PFSK-1 (cell line): ENCODE results near the gene PHF20.
A peak's percentile ranks its signal among the peaks of the same experiment; 100 is the strongest.

Experiments
- FOXP2 ChIP-seq: optimal IDR thresholded peaks from 2 replicates; pipeline ENCODE3; 2011; ENCODE audit warnings: borderline replicate concordance, control low read depth, inconsistent platforms; ENCODE audit not compliant: insufficient read depth; ENCODE audit errors: extremely low read length, extremely low read depth
- POLR2AphosphoS5 ChIP-seq: IDR thresholded peaks from 2 replicates; pipeline ENCODE4 v1.6.1; 2012; ENCODE audit warnings: low read depth, mild to moderate bottlenecking, control low read depth, low read length, moderate library complexity
- SIN3A ChIP-seq: IDR thresholded peaks from 2 replicates; pipeline ENCODE4 v1.6.1; 2012; ENCODE audit warnings: mild to moderate bottlenecking, low read length, moderate library complexity, borderline replicate concordance; ENCODE audit not compliant: insufficient read depth
- TAF1 ChIP-seq: IDR thresholded peaks from 2 replicates; pipeline ENCODE4 v1.6.1; 2012; ENCODE audit warnings: low read length, control low read depth, borderline replicate concordance; ENCODE audit not compliant: insufficient read depth
- TF ChIP-seq, protein P1 (sequence below), 2 experiments: IDR thresholded peaks; 2 replicates each; pipeline versions ENCODE4 v1.6.1 to v1.8.0; 2011 to 2012; ENCODE audit warnings: low read depth in 2 of 2, low read length in 2 of 2, control low read depth in 1 of 2, inconsistent platforms in 1 of 2, mild to moderate bottlenecking in 1 of 2, moderate library complexity in 1 of 2; ENCODE audit not compliant: insufficient read depth in 1 of 2

Gene PHF20

DNA sequence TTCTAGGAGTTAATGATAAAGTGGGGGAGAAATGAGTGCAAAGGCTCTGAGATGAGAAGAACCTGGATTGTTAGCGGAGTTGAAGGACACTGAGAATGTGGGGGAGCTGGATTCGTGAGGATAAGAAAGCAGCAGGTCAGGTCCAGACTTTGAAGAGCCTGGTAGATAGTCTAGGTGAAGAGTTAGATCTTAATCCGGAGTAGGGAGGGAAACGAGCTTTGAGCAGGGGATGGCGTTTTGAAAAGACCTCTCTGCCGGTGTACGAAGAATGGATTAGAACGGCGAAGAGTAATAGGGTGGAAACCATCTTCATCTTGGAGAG, 487 bp upstream of the PHF20 start:
- TF ChIP-seq, protein P1, sequence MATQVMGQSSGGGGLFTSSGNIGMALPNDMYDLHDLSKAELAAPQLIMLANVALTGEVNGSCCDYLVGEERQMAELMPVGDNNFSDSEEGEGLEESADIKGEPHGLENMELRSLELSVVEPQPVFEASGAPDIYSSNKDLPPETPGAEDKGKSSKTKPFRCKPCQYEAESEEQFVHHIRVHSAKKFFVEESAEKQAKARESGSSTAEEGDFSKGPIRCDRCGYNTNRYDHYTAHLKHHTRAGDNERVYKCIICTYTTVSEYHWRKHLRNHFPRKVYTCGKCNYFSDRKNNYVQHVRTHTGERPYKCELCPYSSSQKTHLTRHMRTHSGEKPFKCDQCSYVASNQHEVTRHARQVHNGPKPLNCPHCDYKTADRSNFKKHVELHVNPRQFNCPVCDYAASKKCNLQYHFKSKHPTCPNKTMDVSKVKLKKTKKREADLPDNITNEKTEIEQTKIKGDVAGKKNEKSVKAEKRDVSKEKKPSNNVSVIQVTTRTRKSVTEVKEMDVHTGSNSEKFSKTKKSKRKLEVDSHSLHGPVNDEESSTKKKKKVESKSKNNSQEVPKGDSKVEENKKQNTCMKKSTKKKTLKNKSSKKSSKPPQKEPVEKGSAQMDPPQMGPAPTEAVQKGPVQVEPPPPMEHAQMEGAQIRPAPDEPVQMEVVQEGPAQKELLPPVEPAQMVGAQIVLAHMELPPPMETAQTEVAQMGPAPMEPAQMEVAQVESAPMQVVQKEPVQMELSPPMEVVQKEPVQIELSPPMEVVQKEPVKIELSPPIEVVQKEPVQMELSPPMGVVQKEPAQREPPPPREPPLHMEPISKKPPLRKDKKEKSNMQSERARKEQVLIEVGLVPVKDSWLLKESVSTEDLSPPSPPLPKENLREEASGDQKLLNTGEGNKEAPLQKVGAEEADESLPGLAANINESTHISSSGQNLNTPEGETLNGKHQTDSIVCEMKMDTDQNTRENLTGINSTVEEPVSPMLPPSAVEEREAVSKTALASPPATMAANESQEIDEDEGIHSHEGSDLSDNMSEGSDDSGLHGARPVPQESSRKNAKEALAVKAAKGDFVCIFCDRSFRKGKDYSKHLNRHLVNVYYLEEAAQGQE (IDR thresholded peaks at IDR 0.05; ENCODE audit: insufficient read depth in 1 of 2, low read depth in 2 of 2, low read length in 2 of 2): no peak
- TF ChIP-seq POLR2AphosphoS5 (no peak), SIN3A (no peak)

DNA sequence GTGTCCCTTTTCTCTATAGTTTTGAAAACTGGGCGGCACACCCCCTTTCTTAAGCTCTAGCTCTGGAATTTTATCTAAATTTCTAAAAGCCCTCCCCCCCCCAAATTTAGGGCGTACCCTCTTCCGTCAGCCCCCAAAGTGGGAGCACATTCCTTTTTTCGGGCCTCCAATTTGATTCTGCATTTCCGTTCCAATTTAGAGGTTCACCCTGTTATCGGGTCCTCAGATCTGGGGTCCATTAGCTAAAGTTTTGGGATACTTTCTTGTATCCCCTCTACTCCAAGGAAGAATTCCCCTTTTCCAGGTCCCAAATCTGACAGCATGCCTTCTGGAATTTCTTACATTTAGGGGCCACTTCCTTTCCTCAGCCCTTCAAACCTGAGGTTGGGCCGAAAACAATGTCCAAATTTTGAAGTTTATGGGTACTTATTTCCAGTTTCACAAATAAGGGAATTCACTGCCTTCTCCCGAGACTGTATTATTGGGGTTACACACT, 796 bp downstream of the PHF20 start:
- TF ChIP-seq FOXP2 (no peak), TAF1 (no peak), SIN3A (no peak), POLR2AphosphoS5 (no peak)
- TF ChIP-seq, protein P1 (IDR thresholded peaks at IDR 0.05; ENCODE audit: insufficient read depth in 1 of 2, low read depth in 2 of 2, low read length in 2 of 2): no peak

DNA sequence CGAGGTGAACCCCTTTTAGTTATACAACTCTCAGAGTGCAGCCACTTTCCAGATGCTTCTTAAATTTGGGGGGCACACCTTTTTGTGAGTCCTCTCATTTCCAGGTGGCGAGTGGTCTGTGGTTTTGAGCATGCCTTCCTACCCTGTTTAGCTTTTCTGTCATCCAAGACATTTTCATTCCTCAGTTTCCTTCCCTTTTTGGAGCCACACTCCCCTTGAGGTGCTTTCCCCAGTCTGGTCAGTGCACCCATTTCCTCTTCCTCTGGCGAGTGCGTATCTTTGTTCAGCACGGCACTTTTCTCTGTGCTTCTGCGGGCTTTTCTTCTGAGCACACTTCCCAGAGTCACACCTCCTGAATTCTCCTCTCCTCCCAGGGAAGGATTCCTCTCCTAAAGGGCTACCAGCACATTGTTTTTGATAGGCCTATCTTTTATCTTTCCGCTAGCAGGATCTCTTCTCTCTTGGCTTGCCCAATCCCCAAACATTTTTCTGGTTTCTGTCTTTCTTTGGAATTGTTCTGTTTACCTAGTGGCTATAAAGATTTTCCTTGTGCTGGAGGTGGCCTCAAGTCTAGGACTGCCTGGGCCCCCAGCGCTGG, 1.4 kb downstream of the PHF20 start:
- TF ChIP-seq POLR2AphosphoS5 (no peak), SIN3A (0 out of 2 replicates have a peak, but pooled peaks have one; percentile 34), FOXP2 (no peak), TAF1 (no peak)
- TF ChIP-seq, protein P1 (IDR thresholded peaks at IDR 0.05; ENCODE audit: insufficient read depth in 1 of 2, low read depth in 2 of 2, low read length in 2 of 2): no peak

DNA sequence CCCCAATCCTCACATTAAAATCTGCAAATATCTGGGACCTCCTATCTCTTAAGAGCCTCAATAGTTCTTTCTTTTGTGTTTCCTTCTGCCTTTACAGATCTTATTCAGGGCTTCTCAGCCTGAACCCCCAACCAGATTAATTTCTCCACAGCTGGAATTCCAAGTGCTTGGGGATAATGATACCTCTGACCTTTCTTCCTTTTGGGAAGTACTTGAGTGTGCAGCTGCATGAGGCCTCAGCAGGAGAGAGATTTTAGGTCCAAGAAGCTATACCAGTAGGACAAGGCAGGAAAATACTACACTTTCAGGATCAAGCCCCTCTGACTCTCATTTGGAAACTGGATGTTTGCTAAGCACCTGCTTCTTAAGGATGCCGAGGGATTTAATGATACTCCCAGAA, 2.6 kb downstream of the PHF20 start:
- no peak for TF ChIP-seq TAF1
- no peak for TF ChIP-seq SIN3A
- no peak for TF ChIP-seq POLR2AphosphoS5
- TF ChIP-seq FOXP2: no peak
- TF ChIP-seq, protein P1 (IDR thresholded peaks at IDR 0.05; ENCODE audit: insufficient read depth in 1 of 2, low read depth in 2 of 2, low read length in 2 of 2): no peak

DNA sequence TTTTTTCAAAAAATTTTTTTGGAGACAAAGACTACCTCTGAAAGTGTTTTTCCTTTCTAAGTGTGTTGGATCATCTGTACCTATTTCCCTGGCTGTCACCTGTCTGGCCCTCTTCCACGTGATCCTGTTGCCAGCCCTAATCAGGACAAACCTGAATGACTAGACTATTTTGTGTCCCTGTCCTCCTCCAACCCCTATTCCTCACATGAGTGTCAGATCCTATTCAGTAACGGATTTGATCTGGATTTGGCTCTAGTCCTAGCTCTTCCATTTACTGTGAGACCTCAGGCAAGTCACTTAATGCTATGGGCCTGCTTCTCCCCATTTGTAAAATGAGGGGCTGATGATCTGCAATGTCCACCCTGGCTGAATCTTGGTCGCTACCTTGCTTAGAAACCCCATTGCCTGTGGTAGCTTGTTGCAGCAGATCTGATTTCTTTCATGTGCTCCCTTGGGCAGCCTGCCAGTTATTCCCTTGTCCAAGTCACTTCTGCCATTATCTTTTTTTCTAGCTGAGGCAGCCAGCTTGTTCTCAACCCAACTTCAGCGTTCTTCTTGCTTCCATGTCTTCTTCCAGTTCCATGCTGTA, 4.8 kb downstream of the PHF20 start:
- no peak for TF ChIP-seq FOXP2
- TF ChIP-seq SIN3A: no peak
- no peak for TF ChIP-seq TAF1
- TF ChIP-seq, protein P1 (IDR thresholded peaks at IDR 0.05; ENCODE audit: insufficient read depth in 1 of 2, low read depth in 2 of 2, low read length in 2 of 2): no peak
- no peak for TF ChIP-seq POLR2AphosphoS5
